CD4-positive, alpha-beta T cell treated with Interferon gamma for 1 hour (primary cell): ENCODE measurements around the gene ZYG11B.
"Not testable (repeated sequence)": the region's sequence is repeated elsewhere in the genome, so short reads cannot be mapped to it uniquely, and the experiment has no call there.

Source experiments
- DNase-seq: peaks from one replicate; pipeline ENCODE4 v3.0.0-alpha.2; 2020

ZYG11B gene

GRCh38 chr1:52759908-52760307 is 33.7 kb downstream of the ZYG11B start:
- no peak for DNase-seq

GRCh38 chr1:52767596-52768280 is 41.5 kb downstream of the ZYG11B start:
- DNase-seq: no peak

GRCh38 chr1:52769346-52770033 is 43.2 kb downstream of the ZYG11B start:
- no peak for DNase-seq

GRCh38 chr1:52771384-52771783 is 45.1 kb downstream of the ZYG11B start:
- no peak for DNase-seq

- DNase-seq: no peak
Measured at GRCh38 chr1:52786148-52786547, 59.9 kb downstream of the ZYG11B start.

GRCh38 chr1:52790429-52790828 is 64.2 kb downstream of the ZYG11B start:
- not testable (repeated sequence) for DNase-seq

GRCh38 chr1:52792036-52792435 is 65.8 kb downstream of the ZYG11B start:
- no peak for DNase-seq

- not testable (repeated sequence) for DNase-seq
Measured at GRCh38 chr1:52793717-52794116, 67.5 kb downstream of the ZYG11B start.

GRCh38 chr1:52795464-52795863 is 69.2 kb downstream of the ZYG11B start:
- no peak for DNase-seq

- DNase-seq: no peak
Measured at GRCh38 chr1:52798331-52798730, 72.1 kb downstream of the ZYG11B start.

GRCh38 chr1:52801011-52801410 is 74.8 kb downstream of the ZYG11B start:
- no peak for DNase-seq

- not testable (repeated sequence) for DNase-seq
Measured at GRCh38 chr1:52804083-52804482, 77.8 kb downstream of the ZYG11B start.

GRCh38 chr1:52814465-52814864 is 88.2 kb downstream of the ZYG11B start:
- DNase-seq: no peak

GRCh38 chr1:52820830-52821229 is 94.6 kb downstream of the ZYG11B start:
- not testable (repeated sequence) for DNase-seq

GRCh38 chr1:52825868-52826267 is 99.6 kb downstream of the ZYG11B start:
- no peak for DNase-seq

GRCh38 chr1:52834798-52835197 is 108.5 kb downstream of the ZYG11B start:
- DNase-seq: no peak

- DNase-seq: no peak
Measured at GRCh38 chr1:52836035-52836434, 109.8 kb downstream of the ZYG11B start.

GRCh38 chr1:52839175-52839574 is 112.9 kb downstream of the ZYG11B start:
- DNase-seq: not testable (repeated sequence)

GRCh38 chr1:52842643-52843310 is 116.5 kb downstream of the ZYG11B start, which contains the start of gene ZYG11A:
Gene ZYG11A (plus strand): TSS chr1:52842760. CDS start chr1:52842884, 124 bp downstream.
- DNase-seq: peak; percentile 73

GRCh38 chr1:52845119-52845518 is 118.9 kb downstream of the ZYG11B start:
- DNase-seq: not testable (repeated sequence)

- no peak for DNase-seq
Measured at GRCh38 chr1:52848423-52848822, 122.2 kb downstream of the ZYG11B start.

GRCh38 chr1:52850951-52851350 is 124.7 kb downstream of the ZYG11B start:
- DNase-seq: no peak

- DNase-seq: no peak
Measured at GRCh38 chr1:52852854-52853253, 126.6 kb downstream of the ZYG11B start.

- no peak for DNase-seq
Measured at GRCh38 chr1:52855584-52855983, 129.3 kb downstream of the ZYG11B start.
